GM12801 (cell line): ENCODE measurements around the gene MMP19.

ENCODE experiments used
- TF ChIP-seq, protein P1 (sequence below): IDR thresholded peaks from one replicate; pipeline ENCODE4 v1.5.1; 2011; ENCODE audit warnings: control low read depth; ENCODE audit not compliant: insufficient read length; ENCODE audit errors: extremely low read depth

MMP19 gene

DNA sequence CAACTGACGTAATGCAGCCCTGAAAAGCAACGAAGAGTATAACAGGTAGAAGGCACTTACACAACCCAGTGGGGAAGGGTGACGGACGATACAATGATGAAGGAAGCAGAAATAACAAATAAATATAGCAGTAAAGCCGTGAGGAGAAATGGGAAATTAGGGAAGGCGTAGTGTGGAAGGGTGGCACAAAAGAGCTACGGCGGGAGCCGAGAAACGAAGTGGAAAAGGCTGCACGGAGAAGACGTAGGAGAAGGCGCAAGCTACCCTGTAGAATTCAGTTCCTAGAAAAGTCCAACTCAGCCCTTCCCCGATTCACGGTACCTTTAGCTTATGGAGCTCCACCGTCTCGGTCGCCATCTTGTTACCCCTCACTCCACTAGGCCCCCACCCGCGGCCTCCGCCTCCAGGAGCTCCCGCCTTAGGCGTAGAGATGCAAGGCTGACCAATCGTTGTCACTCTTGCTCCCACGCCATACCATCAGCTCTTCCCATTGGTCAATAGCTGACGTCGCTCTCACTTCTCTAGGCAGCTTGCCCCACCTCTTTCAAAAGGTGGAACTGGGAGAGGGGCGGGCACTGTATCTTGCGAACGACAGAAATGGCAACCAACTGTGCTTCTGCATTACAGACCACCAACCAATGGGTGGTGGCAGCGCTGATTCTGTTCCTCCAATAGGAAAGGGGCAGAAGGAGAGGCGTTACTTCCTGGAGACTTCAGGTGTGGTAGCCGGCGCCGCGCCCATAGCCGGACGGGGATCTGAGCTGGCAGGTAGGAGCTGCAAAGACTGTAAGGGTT is 25.2 kb downstream of the MMP19 start, which contains the start of the genes ORMDL2 and SARNP:
Gene ORMDL2, plus strand, starts transcription at position 697 of the 795 bp plus-strand sequence. CDS start 959 bp downstream, outside the sequence.
Gene SARNP, minus strand, starts transcription at position 380 of the 795 bp plus-strand sequence. Its CDS starts 23 bp downstream, at position 357.
- TF ChIP-seq, protein P1, sequence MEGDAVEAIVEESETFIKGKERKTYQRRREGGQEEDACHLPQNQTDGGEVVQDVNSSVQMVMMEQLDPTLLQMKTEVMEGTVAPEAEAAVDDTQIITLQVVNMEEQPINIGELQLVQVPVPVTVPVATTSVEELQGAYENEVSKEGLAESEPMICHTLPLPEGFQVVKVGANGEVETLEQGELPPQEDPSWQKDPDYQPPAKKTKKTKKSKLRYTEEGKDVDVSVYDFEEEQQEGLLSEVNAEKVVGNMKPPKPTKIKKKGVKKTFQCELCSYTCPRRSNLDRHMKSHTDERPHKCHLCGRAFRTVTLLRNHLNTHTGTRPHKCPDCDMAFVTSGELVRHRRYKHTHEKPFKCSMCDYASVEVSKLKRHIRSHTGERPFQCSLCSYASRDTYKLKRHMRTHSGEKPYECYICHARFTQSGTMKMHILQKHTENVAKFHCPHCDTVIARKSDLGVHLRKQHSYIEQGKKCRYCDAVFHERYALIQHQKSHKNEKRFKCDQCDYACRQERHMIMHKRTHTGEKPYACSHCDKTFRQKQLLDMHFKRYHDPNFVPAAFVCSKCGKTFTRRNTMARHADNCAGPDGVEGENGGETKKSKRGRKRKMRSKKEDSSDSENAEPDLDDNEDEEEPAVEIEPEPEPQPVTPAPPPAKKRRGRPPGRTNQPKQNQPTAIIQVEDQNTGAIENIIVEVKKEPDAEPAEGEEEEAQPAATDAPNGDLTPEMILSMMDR, result no peak

DNA sequence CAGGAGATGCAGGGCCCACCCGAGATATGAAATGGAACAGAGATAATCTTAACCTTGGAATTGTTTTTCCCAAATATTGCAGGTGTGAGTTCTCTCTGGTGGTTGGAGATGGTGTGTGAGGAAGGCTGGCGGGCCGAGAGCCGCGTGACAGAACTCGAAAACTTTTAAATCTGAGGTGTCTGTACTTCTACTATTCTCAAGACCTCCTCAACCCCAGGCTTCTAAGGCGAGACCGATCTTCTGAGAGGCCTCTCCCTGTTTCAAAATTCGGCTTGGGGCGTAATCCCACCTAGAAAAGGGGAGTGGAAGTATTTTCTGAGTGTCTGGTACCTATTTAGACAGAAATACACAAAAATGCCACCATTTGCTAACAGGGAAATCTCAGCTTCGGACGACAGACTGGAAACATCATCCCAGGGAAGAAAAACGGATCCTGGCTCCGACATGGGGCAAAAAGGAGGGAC is 25.8 kb downstream of the MMP19 start:
- TF ChIP-seq, protein P1, result no peak

DNA sequence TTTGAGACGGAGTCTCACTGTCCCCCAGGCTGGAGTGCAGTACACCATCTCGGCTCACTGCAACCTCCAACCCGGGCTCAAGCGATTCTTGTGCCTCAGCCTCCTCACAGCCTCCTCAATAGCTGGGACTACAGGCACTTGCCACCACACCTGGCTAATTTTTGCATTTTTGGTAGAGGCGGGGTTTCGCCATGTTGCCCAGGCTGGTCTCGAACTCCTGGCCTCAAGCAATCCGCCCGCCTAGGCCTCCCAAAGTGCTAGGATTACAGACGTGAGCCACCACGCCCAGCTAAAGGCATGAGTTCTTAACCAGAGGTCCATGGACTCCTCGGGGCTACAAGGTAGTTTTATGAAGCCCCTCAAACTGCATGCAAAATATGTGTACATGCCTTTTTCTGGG is 27.3 kb downstream of the MMP19 start:
- TF ChIP-seq, protein P1, result no peak

DNA sequence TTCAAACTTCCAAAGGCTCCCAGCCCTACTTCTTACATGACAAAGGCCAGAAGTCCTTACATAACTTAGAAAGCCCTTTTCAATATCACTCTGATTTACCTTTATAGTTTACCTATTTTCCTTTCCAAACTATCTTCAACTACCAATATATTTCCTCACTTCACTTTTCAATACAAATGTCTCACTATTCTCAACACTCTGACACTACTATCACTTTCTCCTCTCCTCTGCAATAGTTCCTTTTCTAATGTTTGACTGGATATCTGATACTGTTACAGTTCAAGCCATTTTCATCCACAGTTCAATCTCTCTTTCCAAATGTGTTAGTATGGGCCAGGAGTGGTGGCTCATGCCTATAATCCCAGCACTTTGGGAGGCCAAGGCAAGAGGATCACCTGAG is 28.5 kb downstream of the MMP19 start:
- TF ChIP-seq, protein P1, result no peak

DNA sequence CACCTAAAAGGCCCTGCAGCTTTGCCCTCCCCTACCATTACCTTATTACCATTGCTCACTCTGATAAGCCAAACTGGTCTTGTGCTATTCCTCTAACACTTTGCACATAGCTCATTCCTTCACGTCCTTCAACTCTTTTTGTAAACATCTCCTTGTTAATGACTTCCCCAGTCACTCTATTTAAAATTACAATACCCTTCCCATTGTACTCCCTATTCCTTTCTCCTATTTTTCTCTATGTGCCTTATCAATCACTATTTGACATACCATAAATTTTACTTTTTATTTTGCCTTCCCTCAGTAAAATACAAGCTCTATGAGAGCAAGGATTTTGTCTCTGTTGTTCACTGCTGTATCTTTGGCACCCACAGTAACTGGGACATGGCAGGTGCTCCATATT is 30.6 kb downstream of the MMP19 start:
- TF ChIP-seq, protein P1, result no peak

DNA sequence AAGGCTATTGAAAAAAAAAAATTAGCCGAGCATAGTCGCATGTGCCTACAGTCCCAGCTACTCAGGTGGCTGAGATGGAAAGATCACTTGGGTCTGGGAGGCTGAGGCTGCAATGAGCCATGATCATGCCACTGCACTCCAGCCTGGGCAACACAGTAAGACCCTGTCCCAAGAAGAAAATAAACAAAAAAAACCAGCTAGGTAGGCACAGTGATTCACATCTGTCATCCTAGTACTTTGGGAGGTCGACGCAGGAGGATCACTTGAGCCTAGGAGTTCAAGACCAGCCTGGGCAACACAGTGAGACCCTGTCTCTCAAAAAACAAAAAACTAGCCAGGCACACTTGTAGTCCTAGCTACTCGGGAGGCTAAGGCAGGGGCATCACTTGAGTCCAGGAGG is 33.5 kb downstream of the MMP19 start:
- TF ChIP-seq, protein P1, result no peak

DNA sequence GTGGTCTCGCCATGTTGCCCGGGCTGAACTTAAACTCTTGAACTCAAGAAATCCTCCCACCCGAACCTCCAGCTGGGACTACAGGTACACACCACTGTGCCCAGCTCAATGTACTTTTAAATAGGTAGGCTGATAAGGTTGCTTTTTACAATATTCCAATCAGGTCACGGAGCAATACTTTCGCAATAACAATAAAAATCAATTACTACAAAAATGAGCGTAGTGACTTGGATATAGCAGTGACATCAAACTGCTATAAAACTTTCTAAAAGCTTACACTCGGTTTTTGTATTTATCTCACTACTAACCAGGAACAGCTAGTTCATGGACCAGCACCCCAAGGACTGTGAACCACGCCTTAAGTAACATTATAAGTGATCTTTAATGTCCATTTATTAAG is 35.8 kb downstream of the MMP19 start:
- TF ChIP-seq, protein P1, result no peak
